DMS 273 treated with DMSO at 0.1 percent for 48 hours (cell line): ENCODE measurements around the gene CHRM1.
"Not testable (repeated sequence)": the region's sequence is repeated elsewhere in the genome, so short reads cannot be mapped to it uniquely, and the experiment has no call there.

Experiments
- DNase-seq: peaks from one replicate; lab custom pipeline; 2025; lab: John Stamatoyannopoulos, UW

The CHRM1 gene

GRCh38 chr11:62875698-62876478, 45.3 kb downstream of the CHRM1 start:
- DNase-seq = peak; percentile 34

GRCh38 chr11:62874851-62875250, 46.3 kb downstream of the CHRM1 start:
- DNase-seq = no peak

- no peak for DNase-seq
Measured at GRCh38 chr11:62865635-62866034, 55.5 kb downstream of the CHRM1 start.

GRCh38 chr11:62863687-62864335, 57.4 kb downstream of the CHRM1 start:
- no peak for DNase-seq

GRCh38 chr11:62861564-62862192, 59.5 kb downstream of the CHRM1 start:
- DNase-seq = not testable (repeated sequence)

GRCh38 chr11:62860835-62861563, 60.2 kb downstream of the CHRM1 start:
- DNase-seq = no peak

- not testable (repeated sequence) for DNase-seq
Measured at GRCh38 chr11:62859281-62859703, 61.9 kb downstream of the CHRM1 start.
